CD14-positive monocyte (primary cell): ENCODE data around the gene FAAP100. TPM values are rescaled to one million over a fixed set of nuclear protein-coding genes. Genes with fewer than 3 reads are reported as not detected.
A peak's percentile ranks its signal among the peaks of the same experiment; 100 is the strongest.

ENCODE experiments used
- DNase-seq, 3 donors: peaks; one replicate each; pipeline ENCODE4 v3.0.0-alpha.2; 2011 to 2022
- H2AFZ ChIP-seq: 2 replicates; pipeline ENCODE4 v1.6.0; 2012; ENCODE audit warnings: mild to moderate bottlenecking, low read depth, low read length, inconsistent platforms; ENCODE audit not compliant: insufficient read depth, poor library complexity, severe bottlenecking
- H3K27ac ChIP-seq, 2 donors: 1 replicate in 1 of 2; 2 replicates in 1 of 2; pipeline ENCODE4 v1.5.1; 2012 to 2013; ENCODE audit warnings: low read length in 2 of 2, control low read depth in 1 of 2, inconsistent platforms in 1 of 2, low read depth in 1 of 2, mild to moderate bottlenecking in 1 of 2
- H3K27me3 ChIP-seq, 2 donors: one replicate each; pipeline versions ENCODE4 v1.6.0 to v1.6.1; 2011 to 2013; ENCODE audit warnings: low read length in 2 of 2; ENCODE audit not compliant: control insufficient read depth in 2 of 2, insufficient read depth in 2 of 2
- H3K36me3 ChIP-seq, 2 donors: replicated peaks in 1 of 2; 1 replicate in 1 of 2; 2 replicates in 1 of 2; pipeline versions ENCODE4 v1.5.1 to v1.6.1; 2012 to 2013; ENCODE audit warnings: low read length in 2 of 2, control low read depth in 1 of 2, inconsistent platforms in 1 of 2, mild to moderate bottlenecking in 1 of 2; ENCODE audit not compliant: insufficient read depth in 2 of 2, control insufficient read depth in 1 of 2
- H3K4me1 ChIP-seq, 2 donors: 1 replicate in 1 of 2; 2 replicates in 1 of 2; pipeline versions ENCODE4 v1.5.1 to v1.6.1; 2012 to 2013; ENCODE audit warnings: low read length in 2 of 2, control low read depth in 1 of 2, inconsistent platforms in 1 of 2, mild to moderate bottlenecking in 1 of 2, moderate library complexity in 1 of 2; ENCODE audit not compliant: insufficient read depth in 2 of 2, control insufficient read depth in 1 of 2
- H3K4me2 ChIP-seq: replicated peaks from 2 replicates; pipeline ENCODE3; 2012; ENCODE audit warnings: low read length, moderate library complexity, mild to moderate bottlenecking; ENCODE audit not compliant: poor library complexity, severe bottlenecking; ENCODE audit errors: extremely low read depth
- H3K4me3 ChIP-seq, 3 experiments: fragments of 200-600 bp in 1 of 3; sonication (generic) in 1 of 3; replicated peaks in 1 of 3; 1 replicate in 2 of 3; 2 replicates in 1 of 3; pipeline ENCODE4 v1.5.1; 2011 to 2013; ENCODE audit warnings: low read length in 3 of 3, mild to moderate bottlenecking in 3 of 3, control low read depth in 2 of 3, low read depth in 2 of 3, inconsistent platforms in 1 of 3, moderate library complexity in 1 of 3
- H3K79me2 ChIP-seq: 2 replicates; pipeline ENCODE4 v1.6.0; 2012; ENCODE audit warnings: mild to moderate bottlenecking, control low read depth, inconsistent platforms, low read length, moderate library complexity; ENCODE audit not compliant: insufficient read depth
- H3K9ac ChIP-seq: 2 replicates; pipeline ENCODE4 v1.6.0; 2017; ENCODE audit warnings: low read length, mild to moderate bottlenecking; ENCODE audit not compliant: insufficient read depth, poor library complexity, severe bottlenecking
- H3K9me3 ChIP-seq, 2 donors: replicated peaks in 1 of 2; 1 replicate in 1 of 2; 2 replicates in 1 of 2; pipeline versions ENCODE4 v1.5.1 to v1.6.1; 2012 to 2013; ENCODE audit warnings: low read length in 2 of 2, control low read depth in 1 of 2; ENCODE audit not compliant: control insufficient read depth in 1 of 2, insufficient read depth in 1 of 2
- H4K20me1 ChIP-seq: 2 replicates; pipeline ENCODE4 v1.6.0; 2012; ENCODE audit warnings: mild to moderate bottlenecking, low read length, control low read depth, moderate library complexity; ENCODE audit not compliant: insufficient read depth
- H3K27ac Mint-ChIP-seq, 7 donors: one replicate each; pipeline ENCODE4 v1.8.0; 2020; ENCODE audit warnings: mild to moderate bottlenecking in 7 of 7, mixed read lengths in 7 of 7, moderate library complexity in 6 of 7, inconsistent platforms in 2 of 7
- H3K27me3 Mint-ChIP-seq, 3 donors: one replicate each; pipeline ENCODE4 v1.8.0; 2021 to 2022; ENCODE audit warnings: low read depth in 3 of 3, mild to moderate bottlenecking in 3 of 3, mixed read lengths in 3 of 3, moderate library complexity in 3 of 3, inconsistent platforms in 1 of 3
- H3K36me3 Mint-ChIP-seq, 2 donors: one replicate each; pipeline ENCODE4 v1.8.0; 2020; ENCODE audit warnings: mixed read lengths in 2 of 2, inconsistent platforms in 1 of 2, mild to moderate bottlenecking in 1 of 2
- H3K4me1 Mint-ChIP-seq: one replicate; pipeline ENCODE4 v1.8.0; 2020; ENCODE audit warnings: mild to moderate bottlenecking, mixed read lengths
- H3K4me3 Mint-ChIP-seq, 2 donors: one replicate each; pipeline ENCODE4 v1.8.0; 2020; ENCODE audit warnings: mild to moderate bottlenecking in 2 of 2, mixed read lengths in 2 of 2, moderate library complexity in 1 of 2
- H3K9me3 Mint-ChIP-seq, 7 donors: one replicate each; pipeline ENCODE4 v1.8.0; 2020 to 2022; ENCODE audit warnings: mixed read lengths in 7 of 7, mild to moderate bottlenecking in 6 of 7, moderate library complexity in 6 of 7, inconsistent platforms in 2 of 7
- WGBS: methylation state at CpG from one replicate; pipeline ENCODE4 v1.1.5; 2013; ENCODE audit warnings: missing lambda C conversion rate; ENCODE audit not compliant: insufficient coverage; 5-methylcytosine and 5-hydroxymethylcytosine counted together
- intact Hi-C, 2 donors: fragments of 100-400 bp; cut with micrococcal nuclease; formaldehyde crosslinking; loops; one replicate each; pipeline versions ENCODE4 v1.15.0 to v1.15.1; 2023
- polyA plus RNA-seq, 3 donors: library from polyadenylated mRNA; depleted of rRNA in 1 of 3; unstranded in 2 of 3; stranded (reverse) in 1 of 3; fragments of 300-500 nt in 2 of 3; fragments of >200 nt in 1 of 3; fragmentation: Illumina TruSeq in 2 of 3; gene quantifications; 1 replicate in 2 of 3; 2 replicates in 1 of 3; pipeline ENCODE4 v1.2.3, GENCODE V29; 2012 to 2021
- TF ChIP-seq, protein P1 (sequence below): fragments of 200-600 bp; IDR thresholded peaks from one replicate; pipeline ENCODE4 v1.8.0; 2022; ENCODE audit warnings: antibody characterized with exemption, mild to moderate bottlenecking

FAAP100 gene
- polyA plus RNA-seq, 3 donors = 10.3 to 37.6 (median 13.9) TPM

DNA sequence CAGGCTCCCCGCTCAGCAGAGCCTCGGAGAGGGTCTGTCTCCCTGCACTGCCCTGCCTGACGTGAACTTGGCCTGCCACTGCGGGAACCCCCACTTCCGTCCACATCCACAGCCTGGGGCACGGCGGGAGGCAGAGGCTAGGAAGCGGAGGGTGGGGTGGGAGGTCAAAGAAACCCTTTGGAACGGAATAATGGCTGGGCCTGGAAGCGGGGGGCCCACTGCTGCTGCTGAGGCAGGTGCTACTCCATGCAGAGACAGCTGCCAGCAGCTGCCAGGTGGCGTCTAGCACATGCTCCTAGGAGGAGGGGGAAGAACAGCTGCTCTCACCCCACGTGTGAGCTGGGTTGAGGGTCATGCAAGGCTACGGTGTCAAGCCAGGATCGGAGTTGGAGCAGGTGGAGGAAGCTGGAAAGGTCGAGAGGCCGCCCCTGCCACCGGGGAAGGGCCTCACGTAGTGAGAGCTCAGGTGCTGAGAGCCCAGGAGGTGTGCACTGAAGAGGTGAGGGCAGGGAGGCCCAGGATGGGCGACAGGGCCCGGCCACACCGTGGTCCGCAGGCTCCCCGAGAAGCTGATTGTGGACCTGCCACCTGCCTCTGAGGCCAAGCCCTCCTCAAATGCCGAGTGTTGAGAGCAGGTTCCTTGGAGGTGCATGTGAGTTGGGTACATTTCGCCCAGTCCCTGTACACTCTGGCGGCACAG is 14.1 kb downstream of the FAAP100 start:
- no peak overlapping the region for H3K27ac Mint-ChIP-seq

DNA sequence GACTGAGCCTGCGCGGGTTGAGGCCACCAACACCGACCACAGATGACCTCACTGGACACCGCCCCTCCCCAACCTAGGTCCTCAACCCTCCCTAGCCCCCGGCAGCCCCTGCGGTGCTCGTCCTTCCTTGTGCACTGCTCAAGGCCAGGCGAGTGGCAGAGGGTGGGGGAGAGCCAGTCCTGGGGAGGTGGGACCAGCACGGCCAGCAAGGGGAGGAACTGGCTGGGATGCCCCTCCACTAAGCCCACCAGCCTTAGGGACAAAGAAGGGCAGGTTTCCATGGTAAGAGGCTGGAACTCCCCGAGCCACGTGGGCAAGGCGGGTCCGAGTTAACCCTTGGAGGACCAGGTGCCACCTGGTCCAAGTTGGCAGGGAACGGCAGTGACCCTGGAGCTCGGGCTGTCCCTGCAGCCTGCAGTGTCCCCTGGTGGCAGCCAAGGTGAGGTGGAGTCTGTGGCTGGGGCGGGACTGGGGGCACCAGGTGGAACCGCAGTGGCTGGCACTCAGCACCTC is 14.8 kb downstream of the FAAP100 start:
- no peaks in the 10 kb centered on the region for H3K79me2 ChIP-seq
- H3K4me3 Mint-ChIP-seq = peak overlapping the region in 1 of 2 donors; percentile 63
- no peak overlapping the region for H3K27ac Mint-ChIP-seq
- no peak overlapping the region for H3K4me3 ChIP-seq
- TF ChIP-seq, protein P1, sequence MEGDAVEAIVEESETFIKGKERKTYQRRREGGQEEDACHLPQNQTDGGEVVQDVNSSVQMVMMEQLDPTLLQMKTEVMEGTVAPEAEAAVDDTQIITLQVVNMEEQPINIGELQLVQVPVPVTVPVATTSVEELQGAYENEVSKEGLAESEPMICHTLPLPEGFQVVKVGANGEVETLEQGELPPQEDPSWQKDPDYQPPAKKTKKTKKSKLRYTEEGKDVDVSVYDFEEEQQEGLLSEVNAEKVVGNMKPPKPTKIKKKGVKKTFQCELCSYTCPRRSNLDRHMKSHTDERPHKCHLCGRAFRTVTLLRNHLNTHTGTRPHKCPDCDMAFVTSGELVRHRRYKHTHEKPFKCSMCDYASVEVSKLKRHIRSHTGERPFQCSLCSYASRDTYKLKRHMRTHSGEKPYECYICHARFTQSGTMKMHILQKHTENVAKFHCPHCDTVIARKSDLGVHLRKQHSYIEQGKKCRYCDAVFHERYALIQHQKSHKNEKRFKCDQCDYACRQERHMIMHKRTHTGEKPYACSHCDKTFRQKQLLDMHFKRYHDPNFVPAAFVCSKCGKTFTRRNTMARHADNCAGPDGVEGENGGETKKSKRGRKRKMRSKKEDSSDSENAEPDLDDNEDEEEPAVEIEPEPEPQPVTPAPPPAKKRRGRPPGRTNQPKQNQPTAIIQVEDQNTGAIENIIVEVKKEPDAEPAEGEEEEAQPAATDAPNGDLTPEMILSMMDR = peak; percentile 85
- no peak overlapping the region for H3K9ac ChIP-seq
- intact Hi-C loops = loop anchor here (1.0 to 5.0 kb wide), 2 partner anchors 280 to 284 kb away; no protein-coding TSS in a partner anchor
- peaks cover 11% of the 10 kb centered on the region for H3K4me1 Mint-ChIP-seq
- peaks cover 24 to 44% of the 10 kb centered on the region in 2 donors for H3K36me3 Mint-ChIP-seq
- peaks cover 7 to 12% of the 10 kb centered on the region in 2 donors for H3K4me1 ChIP-seq
- peaks cover 0 to 6% (median 2%) of the 10 kb centered on the region in 7 donors for H3K9me3 Mint-ChIP-seq
- H3K4me2 ChIP-seq = no peak overlapping the region
- H3K27me3 Mint-ChIP-seq = peaks cover 35 to 53% (median 41%) of the 10 kb centered on the region in 3 donors
- WGBS = 11% methylated on average over 7 of the region's 17 CpGs
- peak in 2 of 3 donors; percentile 27 to 43 for DNase-seq
- peaks cover 13% of the 10 kb centered on the region for H4K20me1 ChIP-seq
- H3K27me3 ChIP-seq = peaks cover 9 to 48% of the 10 kb centered on the region in 2 donors
- H3K27ac ChIP-seq = no peak overlapping the region
- H3K36me3 ChIP-seq = peaks cover 35 to 42% of the 10 kb centered on the region in 2 donors
- H3K9me3 ChIP-seq = peaks cover 0 to 16% of the 10 kb centered on the region in 2 donors
- no peak overlapping the region for H2AFZ ChIP-seq

More for the DNA sequence above, 14.1 kb downstream of the FAAP100 start:
- Histone ChIP-seq H3K9me3 (peaks cover 0 to 16% of the 10 kb centered on the region in 2 donors), H4K20me1 (peaks cover 13% of the 10 kb centered on the region), H3K27me3 (peaks cover 9 to 46% of the 10 kb centered on the region in 2 donors), H2AFZ (no peak overlapping the region), H3K4me1 (peaks cover 7 to 12% of the 10 kb centered on the region in 2 donors), H3K4me2 (no peak overlapping the region), H3K36me3 (peaks cover 40 to 49% of the 10 kb centered on the region in 2 donors), H3K4me3 (no peak overlapping the region), H3K27ac (no peak overlapping the region), H3K9ac (no peak overlapping the region), H3K79me2 (no peaks in the 10 kb centered on the region)
- DNase-seq = no peak
- Mint-ChIP-seq H3K36me3 (peaks cover 29 to 50% of the 10 kb centered on the region in 2 donors), H3K4me1 (peaks cover 11% of the 10 kb centered on the region), H3K9me3 (peaks cover 0 to 6% (median 2%) of the 10 kb centered on the region in 7 donors), H3K4me3 (peak overlapping the region in 1 of 2 donors; percentile 63), H3K27me3 (peaks cover 35 to 52% (median 41%) of the 10 kb centered on the region in 3 donors)
- TF ChIP-seq, protein P1 = peak; percentile 58
- intact Hi-C loops = loop anchor here (1.0 to 5.0 kb wide), 2 partner anchors 281 to 285 kb away; no protein-coding TSS in a partner anchor
- 86% methylated on average over 22 of the region's 26 CpGs for WGBS
